HG02943 (cell line): ENCODE measurements around the gene TSPAN15.
"Not testable (repeated sequence)": the region's sequence is repeated elsewhere in the genome, so short reads cannot be mapped to it uniquely, and the experiment has no call there.

Experiments used
- ATAC-seq: cut with Tn5 transposase; IDR thresholded peaks from one replicate; pipeline ENCODE4 v1.9.1; 2021; ENCODE audit warnings: mild to moderate bottlenecking, low read depth, moderate library complexity; ENCODE audit not compliant: unreplicated experiment

The TSPAN15 gene

DNA sequence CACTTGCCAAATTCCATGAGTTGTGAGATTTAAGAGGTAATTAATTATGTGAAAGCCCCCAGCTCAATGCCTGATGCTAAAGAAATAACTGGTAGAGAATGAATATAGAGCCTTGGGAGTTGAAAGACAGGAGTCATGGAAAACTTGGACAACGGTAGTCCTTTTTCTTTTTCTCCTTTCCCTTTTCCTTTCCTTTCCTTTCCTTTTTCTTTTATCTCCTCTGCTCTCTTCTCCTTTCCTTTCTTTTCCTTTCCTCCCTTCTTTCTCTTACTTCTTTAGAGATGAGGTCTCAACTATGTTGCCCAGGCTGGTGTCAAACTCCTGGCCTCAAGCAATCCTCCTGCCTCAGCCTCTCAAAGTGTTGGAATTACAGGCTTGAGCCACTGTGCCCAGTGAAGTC, 7.9 kb upstream of the TSPAN15 start:
- ATAC-seq: no peak

DNA sequence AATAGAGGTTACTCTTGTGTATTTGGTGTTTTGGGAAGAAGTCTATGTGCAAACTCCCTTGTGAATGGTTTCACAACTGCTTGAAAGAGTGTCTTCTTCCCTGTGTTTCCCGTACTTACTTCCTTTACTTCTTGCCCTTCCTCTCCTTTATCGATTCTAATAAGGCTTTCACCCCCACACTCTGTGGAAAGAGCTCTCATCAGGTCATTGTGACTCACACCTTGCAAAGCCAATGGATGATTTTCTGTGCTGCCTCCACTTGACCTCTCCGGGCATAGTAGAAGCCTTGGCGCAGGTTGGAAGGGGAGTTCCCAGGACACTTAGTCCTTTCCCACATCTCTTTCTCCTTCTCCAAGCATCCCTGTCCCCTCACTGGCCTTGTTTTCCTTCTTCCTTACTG, 6.2 kb upstream of the TSPAN15 start:
- no peak for ATAC-seq

DNA sequence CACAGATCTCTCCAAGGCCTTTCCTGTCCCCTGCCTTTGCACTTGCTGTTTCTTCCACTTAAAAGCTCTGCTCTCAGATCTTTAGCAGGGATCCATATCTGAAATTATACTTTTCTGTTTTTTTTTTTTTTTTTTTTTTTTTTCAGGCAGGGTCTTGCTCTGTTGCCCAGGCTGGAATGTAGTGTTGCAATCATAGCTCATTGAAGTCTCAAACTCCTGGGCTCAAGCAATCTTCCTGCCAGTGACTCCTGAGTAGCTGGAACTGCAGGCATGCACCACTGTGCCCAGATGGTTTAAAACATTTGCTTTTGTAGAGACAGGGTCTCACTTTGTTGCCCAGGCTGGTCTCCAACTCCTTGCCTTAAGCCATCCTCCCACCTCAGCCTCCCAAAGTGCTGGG, 5.0 kb upstream of the TSPAN15 start:
- no peak for ATAC-seq

DNA sequence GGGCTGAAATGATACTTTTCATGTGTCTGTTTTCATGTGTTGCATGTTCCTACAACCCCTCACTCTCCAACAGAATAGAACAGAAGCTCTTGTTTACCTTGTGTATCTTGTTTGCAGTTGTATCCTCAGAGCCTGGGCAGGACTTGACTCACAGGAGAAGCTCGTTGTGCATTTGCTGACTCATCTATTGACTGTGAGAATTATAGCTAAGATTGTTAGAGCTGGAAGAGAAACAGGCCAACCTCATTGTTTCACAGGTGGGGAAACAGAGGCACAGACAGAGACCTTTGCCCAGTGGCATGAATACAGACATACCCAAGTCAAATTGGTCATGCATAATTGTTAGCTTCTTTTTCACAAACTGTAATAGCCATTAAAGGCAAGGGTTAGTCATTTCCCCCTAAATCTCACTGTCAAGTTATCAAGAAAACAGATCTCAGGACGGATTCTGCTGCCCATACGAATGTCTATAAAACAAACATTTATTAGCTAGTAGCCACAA, 4.6 kb upstream of the TSPAN15 start:
- no peak for ATAC-seq

DNA sequence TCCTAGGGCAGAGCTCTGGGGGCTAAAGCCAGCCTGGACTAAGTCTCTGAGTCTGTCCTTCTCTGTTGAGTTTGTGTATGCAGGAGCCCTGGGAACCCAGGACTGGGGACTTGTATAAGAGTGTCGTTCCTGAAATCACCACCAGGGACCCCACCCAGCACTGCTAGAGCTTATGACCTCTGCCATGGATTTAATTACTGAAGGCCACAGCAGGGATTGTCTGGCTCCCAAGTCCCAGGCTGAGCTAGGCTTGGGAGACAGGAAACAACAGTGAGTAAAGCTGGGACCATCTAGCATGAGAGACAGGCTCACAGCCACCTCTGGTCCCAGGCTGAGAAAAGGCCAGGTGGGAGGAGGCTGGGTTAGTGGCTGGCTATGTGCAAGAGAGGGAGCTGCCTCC, 1.4 kb upstream of the TSPAN15 start:
- no peak for ATAC-seq

DNA sequence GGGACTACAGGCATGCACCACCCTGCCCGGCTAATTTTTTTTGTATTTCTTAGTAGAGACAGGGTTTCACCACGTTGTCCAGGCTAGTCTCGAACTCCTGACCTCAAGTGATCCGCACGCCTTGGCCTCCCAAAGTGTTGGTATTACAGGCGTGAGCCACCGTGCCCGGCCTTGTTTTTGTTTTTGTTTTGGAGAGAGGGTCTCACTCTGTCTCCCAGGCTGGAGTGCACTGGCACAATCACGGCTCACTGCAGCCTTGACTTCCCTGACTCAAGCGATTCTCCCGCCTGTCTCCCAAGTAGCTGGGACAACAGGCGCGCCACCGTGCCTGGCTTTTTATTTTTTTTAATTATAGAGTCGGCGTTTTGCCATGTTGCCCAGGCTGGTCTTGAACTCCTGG, 870 bp upstream of the TSPAN15 start:
- ATAC-seq: not testable (repeated sequence)

DNA sequence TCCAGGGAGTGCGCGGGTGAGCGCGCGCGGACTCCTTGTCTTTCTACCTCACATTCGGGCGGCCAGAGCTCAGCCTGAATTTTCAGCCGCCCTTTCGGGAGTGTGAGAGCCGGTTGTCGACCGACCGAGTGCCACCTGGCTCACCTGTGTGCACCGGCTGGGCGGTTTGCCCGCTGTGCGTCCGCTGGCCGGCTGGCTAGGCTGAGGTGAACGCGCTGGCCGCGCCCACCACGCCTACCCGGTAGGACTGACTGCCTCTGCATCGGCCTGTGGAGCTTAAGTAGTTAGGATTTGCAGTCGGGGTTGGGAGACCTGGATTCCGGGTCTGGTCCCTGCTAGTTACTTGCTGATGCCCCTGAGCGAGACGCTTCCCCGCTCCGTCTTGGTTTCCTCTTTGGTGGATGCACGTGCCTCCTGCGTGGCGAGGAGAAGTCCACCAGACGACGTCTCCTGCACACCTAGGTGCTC, 553 bp downstream of the TSPAN15 start:
- ATAC-seq: peak; percentile 4

DNA sequence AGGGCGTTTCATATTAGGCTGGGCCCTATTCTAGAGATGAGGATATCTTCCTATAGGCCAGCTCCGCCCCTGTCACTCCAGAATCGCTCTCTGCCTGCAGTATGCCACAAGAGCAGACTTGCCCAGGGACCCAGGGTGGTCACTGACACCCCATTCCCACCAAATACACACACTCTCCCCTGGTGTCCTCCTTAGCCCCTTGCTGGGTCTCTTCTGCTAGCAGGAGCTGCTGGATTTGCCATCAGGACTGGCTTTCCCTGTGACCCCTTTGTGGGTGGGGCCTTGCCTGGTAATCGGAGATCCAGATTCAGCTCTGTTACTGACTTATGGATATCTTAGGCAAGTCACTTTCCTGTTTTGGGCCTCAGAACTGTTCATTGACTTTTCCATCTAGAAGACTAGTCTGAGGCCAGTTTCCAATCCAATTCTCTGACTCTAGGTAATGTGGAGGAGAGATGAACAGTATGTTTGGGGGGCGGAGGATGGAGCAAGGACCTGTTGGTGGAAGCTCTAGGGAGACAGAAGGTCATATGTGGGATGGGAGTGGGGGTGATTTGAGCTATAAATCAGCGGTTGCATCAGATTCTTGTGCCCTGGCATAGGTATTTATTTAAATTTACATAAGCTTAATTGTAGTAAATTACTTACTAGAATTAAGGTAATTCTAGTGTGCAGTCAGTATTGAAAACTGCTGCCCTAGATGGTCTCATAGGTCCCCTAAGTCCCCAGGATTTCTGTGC, 1.6 kb downstream of the TSPAN15 start:
- ATAC-seq: no peak

DNA sequence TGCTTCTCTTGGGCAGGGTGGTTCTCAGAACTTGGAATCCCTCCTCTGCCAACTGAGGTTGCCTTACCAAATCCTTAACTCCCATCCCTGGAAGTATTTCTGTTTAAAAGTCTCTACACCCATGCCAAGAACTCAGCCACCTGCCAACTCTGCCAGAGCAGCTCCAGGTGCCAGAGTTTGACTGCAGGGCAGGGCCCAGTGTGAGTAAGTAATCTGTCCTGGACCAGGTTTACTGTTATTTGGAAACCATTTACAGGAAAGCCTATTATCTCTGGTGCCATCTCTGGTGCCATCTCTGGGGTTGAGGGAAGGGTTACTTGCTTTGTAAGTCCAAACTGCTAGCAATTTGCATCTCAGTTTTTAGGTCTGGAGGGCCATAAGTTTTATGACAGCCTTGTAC, 2.5 kb downstream of the TSPAN15 start:
- no peak for ATAC-seq

DNA sequence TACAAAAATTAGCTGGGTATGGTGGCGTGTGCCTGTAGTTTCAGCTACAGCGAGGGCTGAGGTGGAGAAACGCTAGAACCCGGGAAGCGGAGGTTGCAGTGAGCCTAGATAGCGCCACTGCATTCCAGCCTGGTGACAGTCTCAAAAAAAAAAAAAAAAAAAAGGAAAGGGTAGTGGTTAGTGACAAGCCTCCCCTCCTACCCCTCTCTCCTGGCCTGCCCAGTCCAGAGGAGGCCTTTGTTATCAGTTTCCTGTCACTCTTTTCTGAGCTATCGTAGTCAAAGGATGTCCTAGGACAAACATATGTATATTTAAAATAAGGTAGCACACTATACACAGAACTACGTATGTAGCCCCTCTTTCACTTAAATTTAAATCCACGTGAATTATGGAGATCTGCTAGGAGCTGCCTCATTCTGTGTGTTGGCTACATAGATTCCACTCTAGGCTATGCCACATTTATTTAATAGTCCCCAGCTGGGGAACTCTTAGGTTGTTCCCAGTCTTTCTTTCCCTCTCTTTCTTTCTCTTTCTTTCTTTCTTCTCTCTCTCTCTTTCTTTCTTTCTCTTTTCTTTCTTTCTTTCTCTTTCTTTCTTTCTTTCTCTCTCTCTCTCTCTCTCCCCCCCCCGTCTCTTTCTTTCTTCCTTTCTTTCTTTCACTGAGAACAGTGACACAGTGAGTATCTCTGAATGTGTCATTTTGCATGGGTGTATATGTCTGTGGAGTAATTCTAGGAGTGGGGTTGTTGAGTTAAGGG, 3.9 kb downstream of the TSPAN15 start:
- no peak for ATAC-seq

DNA sequence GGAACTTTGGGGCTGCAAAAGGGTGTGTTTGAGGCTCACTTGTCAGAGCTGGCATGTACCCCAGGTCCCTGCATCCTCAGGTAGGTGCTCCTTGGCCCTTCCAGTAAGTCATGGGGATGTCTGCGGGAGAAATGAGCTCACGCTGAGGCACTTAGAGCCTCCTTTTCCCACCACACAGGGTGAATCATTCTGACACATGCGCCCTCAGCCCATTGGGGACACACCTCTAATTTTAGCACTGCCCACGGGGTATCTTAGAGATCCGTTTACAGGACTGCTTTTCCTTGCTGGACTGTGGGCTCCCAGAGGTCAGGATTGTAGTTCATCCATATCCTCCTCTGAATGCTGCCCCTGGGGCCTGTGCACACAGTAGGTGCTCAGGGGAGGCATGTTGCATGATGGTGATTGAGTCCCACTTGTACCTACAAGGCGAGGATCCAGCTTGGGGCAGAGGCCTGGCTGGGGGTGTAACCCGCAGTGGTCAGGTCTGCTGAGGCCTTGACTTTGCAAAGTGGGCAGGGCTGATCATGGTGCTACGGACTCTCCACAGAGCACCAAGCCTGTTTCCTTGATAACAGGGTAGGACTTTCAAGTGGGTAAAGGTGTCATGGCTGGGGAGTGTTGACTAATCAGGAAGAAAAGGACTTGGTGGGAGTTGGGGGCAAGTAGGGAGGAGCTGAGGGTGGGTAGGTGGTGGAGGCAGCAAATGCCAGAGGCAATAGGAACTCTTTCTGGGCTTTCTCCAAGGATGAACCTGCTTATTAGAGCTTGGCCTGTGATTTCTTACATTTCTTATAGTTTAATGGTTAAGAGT, 5.8 kb downstream of the TSPAN15 start:
- no peak for ATAC-seq

DNA sequence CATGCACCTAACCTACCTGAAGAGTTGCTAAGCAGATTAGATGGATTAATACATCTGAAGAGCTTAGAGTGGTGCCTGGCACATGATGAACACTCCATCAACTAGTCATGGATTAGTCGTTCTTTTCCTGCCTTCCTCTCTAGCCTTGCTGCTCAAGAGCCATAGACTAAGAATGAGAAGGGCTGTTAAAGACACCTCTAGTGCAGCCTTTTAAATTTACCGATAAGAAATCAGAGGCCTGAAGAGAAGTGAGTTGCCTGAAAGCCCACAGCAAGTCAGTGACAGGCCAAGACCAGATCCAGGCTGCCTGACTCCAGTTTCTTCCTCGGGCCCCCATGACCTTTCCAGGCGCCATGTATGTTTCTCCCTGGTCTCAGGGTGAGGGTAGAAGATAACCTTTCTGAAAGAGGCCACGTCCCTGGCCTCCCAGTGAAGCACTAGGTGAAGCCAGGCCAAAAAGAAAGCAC, 6.5 kb downstream of the TSPAN15 start:
- no peak for ATAC-seq

DNA sequence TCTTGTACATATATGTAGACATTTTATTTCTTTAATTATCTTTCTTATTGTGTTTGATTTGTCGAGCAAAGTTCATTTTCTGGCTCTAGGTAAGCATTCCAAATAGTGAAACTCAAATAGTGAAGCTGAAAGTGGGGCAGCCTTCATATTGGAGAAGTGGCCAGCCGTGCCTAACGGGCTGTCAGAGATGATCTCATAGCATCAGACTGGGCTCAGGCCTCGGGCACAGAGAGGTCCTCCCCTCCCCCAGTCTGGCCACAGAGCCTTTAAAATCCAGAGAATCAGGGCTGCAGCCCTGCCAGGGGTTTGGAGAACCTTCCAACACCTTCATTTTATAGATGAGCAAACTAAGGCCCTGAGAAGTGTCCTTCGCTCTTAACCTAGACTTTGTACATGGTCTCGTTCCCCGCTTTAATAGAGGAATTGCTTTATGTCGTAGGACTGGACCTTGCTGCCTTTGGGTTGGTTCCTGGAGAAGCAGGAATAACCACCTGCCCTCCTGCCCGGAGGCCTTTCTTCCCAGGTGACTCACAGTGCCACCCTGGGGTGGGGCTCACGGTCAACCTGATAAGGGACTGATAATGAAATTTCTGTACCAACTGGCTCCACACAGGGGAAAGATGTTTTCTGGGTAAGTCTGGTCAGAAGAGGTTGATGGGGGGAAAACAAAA, 7.3 kb downstream of the TSPAN15 start:
- ATAC-seq: no peak

DNA sequence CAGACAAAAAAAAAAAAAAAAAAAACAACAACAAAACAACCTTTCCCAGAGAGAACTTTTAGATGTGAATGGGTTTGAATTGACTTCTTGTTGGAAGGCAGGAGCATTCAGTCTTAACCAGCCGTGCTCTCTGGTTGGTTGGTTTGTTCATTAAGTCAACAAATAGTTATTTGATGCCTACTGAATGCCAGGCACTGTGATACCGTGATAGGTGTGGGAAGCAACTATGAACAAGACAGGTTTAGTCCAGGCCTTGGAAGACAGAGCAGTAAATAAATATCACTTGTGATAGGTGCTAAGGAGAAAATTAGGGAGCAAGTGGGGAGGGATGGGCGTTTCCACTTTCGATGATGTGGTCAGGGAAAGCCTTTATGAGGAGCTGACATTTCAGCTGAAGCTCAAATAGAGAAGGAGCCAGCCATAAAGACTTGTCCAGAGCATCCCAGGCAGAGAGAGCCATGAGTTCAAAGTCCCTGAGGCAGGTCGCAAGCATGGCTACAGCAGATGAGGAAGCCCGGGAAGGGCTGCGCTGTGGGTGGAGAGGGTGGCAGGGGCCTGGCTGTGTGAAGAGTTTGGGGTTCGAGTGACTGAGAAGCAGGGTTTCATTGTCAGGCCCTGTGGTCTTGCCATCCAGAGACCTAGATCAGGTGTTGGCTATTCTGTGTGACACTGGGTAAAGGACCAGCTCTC, 8.0 kb downstream of the TSPAN15 start:
- no peak for ATAC-seq

DNA sequence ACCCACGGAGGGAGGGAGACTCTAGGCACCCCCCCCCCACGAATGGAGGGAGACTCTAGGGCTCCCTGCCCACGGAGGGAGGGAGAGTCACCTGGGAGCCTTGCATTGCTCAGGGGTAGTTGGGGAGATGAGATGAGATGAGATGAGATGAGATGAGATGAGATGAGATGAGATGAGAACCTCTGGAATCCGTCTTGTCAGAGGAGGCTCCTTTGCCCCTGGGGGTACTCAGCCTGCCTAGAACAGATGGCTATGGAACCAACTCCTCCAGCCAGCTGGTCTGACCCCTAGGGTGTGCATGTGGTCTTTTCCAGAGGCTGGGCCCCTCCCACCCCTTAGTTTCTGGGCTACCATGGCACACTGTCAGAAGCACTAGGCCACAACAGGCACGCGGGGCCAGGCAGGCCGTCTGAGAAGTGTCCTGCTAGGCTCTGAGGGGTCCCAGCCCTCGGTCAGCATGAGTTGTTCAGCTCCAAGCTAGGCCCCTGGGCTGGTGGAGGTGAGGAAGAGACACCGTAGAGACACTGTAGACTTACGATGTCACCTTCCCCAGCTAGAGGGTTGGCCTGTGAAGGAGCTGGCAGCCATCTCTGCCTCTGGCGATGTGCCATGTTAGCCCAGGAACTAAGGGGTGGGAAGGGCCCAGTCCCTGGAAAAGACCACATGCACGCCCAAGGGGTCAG, 8.8 kb downstream of the TSPAN15 start:
- no peak for ATAC-seq

DNA sequence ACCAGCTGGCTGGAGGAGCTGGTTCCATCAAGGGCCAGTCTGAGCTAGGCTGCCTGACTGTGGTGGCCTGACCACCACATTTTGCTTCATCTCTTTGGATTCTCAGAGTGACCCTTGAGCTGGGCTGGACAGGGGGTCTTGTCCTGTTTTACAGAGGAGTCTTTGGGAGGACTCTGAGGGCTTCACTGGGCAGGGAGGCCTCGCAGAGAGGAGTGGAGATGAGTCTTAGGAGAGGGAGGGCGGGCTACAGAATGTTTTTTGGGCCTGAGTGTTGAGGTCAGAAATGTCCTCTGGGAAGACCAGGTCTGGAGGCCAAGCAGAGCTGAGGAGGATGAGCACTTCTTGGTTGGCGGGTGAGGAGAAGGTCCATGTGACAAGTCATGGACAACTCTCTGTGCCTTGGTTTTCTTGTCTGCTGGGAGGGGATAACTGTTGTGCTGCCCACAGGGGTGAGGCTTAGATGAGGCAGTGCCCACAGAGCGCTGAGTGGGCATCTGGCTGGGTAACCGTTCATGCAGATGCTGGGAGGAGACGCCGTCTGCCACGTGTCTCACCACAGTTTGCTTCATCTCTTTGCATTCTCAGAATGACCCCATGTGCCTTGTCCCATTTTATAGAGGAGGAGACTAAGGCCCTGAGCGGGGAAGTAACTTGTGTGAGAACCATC, 9.4 kb downstream of the TSPAN15 start:
- no peak for ATAC-seq

DNA sequence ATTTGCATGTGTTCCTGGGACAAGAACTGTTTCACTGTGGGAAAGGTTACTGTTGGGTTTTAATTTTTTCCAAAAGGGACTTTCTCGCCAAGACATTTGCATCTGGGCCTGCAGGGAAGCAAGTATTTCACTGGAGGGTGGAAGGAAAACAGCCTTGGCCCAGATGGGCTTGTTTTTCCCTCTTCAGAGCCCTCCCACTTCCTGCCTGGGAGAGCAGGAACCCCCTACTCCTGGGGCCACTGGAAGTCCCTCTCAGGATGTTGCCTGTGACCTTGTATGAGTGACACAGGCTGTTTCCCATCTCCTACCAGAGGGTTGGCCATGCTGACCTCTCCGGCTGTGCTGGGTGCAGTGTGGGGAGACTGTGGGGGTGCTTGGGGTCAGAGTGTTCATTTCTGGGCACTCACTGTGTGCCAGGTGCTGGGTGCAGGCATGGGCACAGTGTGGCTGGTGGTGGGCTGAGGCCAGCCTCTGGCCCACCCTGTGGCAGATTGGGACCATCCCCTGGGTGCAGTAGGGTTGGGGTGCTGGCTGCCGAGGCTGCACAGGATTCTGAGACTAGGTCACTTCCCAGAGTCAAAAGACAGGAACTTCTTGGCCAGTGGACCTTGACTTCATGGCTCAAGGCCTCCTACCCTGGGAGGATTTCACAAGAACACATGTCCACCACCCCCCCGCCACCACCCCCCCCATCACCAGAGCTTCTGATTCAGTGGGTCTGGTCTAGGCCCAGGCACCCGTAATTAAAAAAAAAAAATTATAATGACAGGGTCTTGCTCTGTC, 10.2 kb downstream of the TSPAN15 start:
- no peak for ATAC-seq

DNA sequence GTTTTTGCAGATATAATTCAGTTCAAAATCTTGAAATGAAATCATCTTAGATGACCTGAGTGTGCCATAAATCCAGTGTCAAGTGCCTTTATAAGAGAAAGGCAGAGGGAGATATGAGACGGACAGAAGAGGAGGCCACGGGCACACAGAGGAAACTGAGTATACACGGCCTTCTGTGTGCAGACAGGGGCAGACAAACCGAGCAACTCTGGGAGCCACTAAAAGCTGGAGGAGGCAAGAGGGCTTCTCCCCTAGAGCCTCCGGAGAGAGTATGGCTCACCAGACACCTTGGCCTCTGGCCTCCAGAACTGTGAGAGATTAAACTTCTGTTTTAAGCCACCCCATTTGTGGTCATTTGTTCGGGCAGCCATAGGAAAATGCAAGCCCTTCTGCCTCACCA, 12.6 kb downstream of the TSPAN15 start:
- ATAC-seq: no peak
